ENCODE data around the gene DUSP5. TPM values are rescaled to one million over a fixed set of nuclear protein-coding genes. Genes with fewer than 3 reads are reported as not detected.

The DUSP5 gene
- total RNA-seq, 1 donor from 2014 or later: 0.34 TPM

DNA sequence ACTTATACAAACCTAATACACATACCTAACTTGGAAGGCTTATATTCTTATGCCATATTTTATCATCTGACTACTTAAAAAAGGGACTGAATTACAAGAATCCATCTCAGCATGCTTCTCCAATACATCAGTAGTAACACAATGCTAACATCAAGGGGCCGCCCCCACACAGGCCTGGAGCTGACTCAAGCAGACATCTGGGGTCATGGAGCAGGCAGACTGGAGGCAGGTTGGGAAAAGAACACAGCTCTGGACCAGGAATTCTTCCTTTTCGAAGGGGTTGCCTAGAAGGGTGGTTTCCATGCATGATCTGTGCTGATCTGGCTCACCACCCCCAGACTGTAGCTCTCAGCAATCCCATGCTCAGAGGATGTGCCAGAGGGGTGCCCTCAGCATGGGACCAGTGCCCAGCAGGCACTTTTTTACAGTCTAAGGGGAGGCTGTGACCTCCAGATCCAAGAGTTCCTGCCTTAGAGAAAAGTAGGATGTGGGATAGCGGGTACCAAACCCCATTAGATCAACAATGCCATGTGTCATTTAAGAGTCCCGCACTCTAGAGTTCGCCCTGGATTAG is 26.1 kb upstream of the DUSP5 start:
- H3K9me3 Mint-ChIP-seq: peaks cover 6% of the 10 kb centered on the region
- no peaks in the 10 kb centered on the region for H3K36me3 ChIP-seq
- H3K9ac ChIP-seq: no peak overlapping the region
- H2AFZ ChIP-seq (replicated peaks): no peak overlapping the region
- no peaks in the 10 kb centered on the region for H3K79me2 ChIP-seq (ENCODE audit: low read depth)
- DNase-seq (ENCODE audit: low spot score): no peak
- H3K9me3 ChIP-seq (ENCODE audit: low read depth): no peaks in the 10 kb centered on the region
- H3K27ac ChIP-seq: no peak overlapping the region
- no peaks in the 10 kb centered on the region for H3K27me3 ChIP-seq
- H3K27me3 Mint-ChIP-seq (ENCODE audit: insufficient read depth, low read depth): peaks cover 10% of the 10 kb centered on the region
- H3K27ac Mint-ChIP-seq: no peak overlapping the region
- no peak overlapping the region for H3K4me3 ChIP-seq
- no peaks in the 10 kb centered on the region for H3K4me1 ChIP-seq
- H3K4me3 Mint-ChIP-seq: no peak overlapping the region
- TF ChIP-seq, protein P1, sequence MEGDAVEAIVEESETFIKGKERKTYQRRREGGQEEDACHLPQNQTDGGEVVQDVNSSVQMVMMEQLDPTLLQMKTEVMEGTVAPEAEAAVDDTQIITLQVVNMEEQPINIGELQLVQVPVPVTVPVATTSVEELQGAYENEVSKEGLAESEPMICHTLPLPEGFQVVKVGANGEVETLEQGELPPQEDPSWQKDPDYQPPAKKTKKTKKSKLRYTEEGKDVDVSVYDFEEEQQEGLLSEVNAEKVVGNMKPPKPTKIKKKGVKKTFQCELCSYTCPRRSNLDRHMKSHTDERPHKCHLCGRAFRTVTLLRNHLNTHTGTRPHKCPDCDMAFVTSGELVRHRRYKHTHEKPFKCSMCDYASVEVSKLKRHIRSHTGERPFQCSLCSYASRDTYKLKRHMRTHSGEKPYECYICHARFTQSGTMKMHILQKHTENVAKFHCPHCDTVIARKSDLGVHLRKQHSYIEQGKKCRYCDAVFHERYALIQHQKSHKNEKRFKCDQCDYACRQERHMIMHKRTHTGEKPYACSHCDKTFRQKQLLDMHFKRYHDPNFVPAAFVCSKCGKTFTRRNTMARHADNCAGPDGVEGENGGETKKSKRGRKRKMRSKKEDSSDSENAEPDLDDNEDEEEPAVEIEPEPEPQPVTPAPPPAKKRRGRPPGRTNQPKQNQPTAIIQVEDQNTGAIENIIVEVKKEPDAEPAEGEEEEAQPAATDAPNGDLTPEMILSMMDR (IDR thresholded peaks at IDR 0.05): no peak
- TF ChIP-seq EZH2 (IDR thresholded peaks at IDR 0.05) (no peak), EZH2phosphoT487 (IDR thresholded peaks at IDR 0.05) (no peak)
- peaks cover 2% of the 10 kb centered on the region for H3K36me3 Mint-ChIP-seq
- peaks cover 16% of the 10 kb centered on the region for H3K4me1 Mint-ChIP-seq
- H4K20me1 ChIP-seq (ENCODE audit: low read depth): no peaks in the 10 kb centered on the region
- H3F3A ChIP-seq (ENCODE audit: low read depth): no peaks in the 10 kb centered on the region
- H3K4me2 ChIP-seq: no peak overlapping the region

DNA sequence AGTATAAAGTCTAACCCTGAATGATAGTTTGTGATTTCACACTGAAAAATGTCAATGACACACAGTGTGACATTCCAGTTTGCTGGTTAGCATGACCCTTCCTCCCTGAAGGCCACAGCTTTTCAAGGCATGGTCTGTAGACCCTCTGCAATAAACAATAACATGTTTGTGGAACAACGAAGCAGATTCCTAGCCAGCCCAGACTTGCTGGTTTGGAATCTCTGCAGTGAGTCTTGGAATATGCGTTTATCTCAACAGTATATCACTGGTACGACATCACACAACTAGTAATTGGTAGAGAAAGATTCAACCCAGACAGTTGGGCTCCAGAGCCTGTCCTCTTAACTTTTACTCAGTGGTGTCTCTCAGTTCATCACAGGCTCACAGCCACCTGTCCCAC is 23.7 kb upstream of the DUSP5 start:
- H3K9me3 Mint-ChIP-seq: peaks cover 2% of the 10 kb centered on the region
- no peaks in the 10 kb centered on the region for H3F3A ChIP-seq (ENCODE audit: low read depth)

DNA sequence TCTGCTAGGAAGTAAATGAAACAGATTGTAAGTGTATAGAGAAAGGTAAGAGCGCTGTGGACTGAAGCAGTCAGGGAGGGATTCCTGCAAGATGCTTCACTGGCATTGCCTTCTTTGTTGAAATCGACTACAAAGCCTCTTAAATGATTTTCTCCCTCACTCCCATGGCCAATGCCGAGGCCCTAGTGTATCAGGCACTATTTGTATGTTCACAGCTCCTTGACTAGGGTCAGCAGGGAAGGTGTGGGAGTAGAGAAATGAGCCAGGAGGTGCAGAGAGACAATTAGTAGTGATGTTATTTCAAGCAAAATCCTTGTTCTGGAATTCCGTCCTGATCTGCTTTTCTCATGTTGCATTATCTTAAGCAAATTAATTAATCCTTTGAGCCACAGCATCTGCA is 22.9 kb upstream of the DUSP5 start:
- no peaks in the 10 kb centered on the region for H3F3A ChIP-seq (ENCODE audit: low read depth)
- H2AFZ ChIP-seq (replicated peaks): no peak overlapping the region
- Mint-ChIP-seq H3K4me3 (no peak overlapping the region), H3K36me3 (no peaks in the 10 kb centered on the region), H3K27ac (peak overlapping the region; percentile 11), H3K4me1 (peaks cover 16% of the 10 kb centered on the region), H3K9me3 (no peaks in the 10 kb centered on the region), H3K27me3 (ENCODE audit: insufficient read depth, low read depth) (peaks cover 7% of the 10 kb centered on the region)
- H3K9me3 ChIP-seq (ENCODE audit: low read depth): no peaks in the 10 kb centered on the region
- no peaks in the 10 kb centered on the region for H3K27me3 ChIP-seq
- H3K36me3 ChIP-seq: no peaks in the 10 kb centered on the region
- no peaks in the 10 kb centered on the region for H3K79me2 ChIP-seq (ENCODE audit: low read depth)
- no peaks in the 10 kb centered on the region for H4K20me1 ChIP-seq (ENCODE audit: low read depth)
- H3K4me1 ChIP-seq: no peaks in the 10 kb centered on the region
- no peak overlapping the region for H3K9ac ChIP-seq
- DNase-seq (ENCODE audit: low spot score): no peak
- H3K4me3 ChIP-seq: no peak overlapping the region
- TF ChIP-seq EZH2phosphoT487 (IDR thresholded peaks at IDR 0.05): no peak
- TF ChIP-seq EZH2 (IDR thresholded peaks at IDR 0.05): no peak
- TF ChIP-seq, protein P1 (IDR thresholded peaks at IDR 0.05): no peak
- H3K27ac ChIP-seq: no peak overlapping the region
- no peak overlapping the region for H3K4me2 ChIP-seq

More for the DNA sequence above, 23.7 kb upstream of the DUSP5 start:
- no peak overlapping the region for H3K9ac ChIP-seq
- no peaks in the 10 kb centered on the region for H3K4me1 ChIP-seq
- TF ChIP-seq, protein P1 (IDR thresholded peaks at IDR 0.05): no peak
- H4K20me1 ChIP-seq (ENCODE audit: low read depth): no peaks in the 10 kb centered on the region
- no peak overlapping the region for H3K4me3 ChIP-seq
- Mint-ChIP-seq H3K27me3 (ENCODE audit: insufficient read depth, low read depth) (peaks cover 7% of the 10 kb centered on the region), H3K4me3 (no peak overlapping the region), H3K4me1 (peaks cover 16% of the 10 kb centered on the region), H3K36me3 (peaks cover 2% of the 10 kb centered on the region), H3K27ac (no peak overlapping the region)
- no peak for DNase-seq (ENCODE audit: low spot score)
- H3K4me2 ChIP-seq: no peak overlapping the region
- H2AFZ ChIP-seq (replicated peaks): no peak overlapping the region
- H3K27me3 ChIP-seq: no peaks in the 10 kb centered on the region
- no peaks in the 10 kb centered on the region for H3K9me3 ChIP-seq (ENCODE audit: low read depth)
- H3K79me2 ChIP-seq (ENCODE audit: low read depth): no peaks in the 10 kb centered on the region
- no peak overlapping the region for H3K27ac ChIP-seq
- H3K36me3 ChIP-seq: no peaks in the 10 kb centered on the region

All from neural progenitor cell (in vitro differentiated cells).